ENCODE data around the gene GPR37.

Gene GPR37

GRCh38 chr7:124785994-124786393 is 20.4 kb upstream of the GPR37 start:
- CTCF ChIA-PET, result no interaction called here
- Mint-ChIP-seq H3K9me3 (no peaks in the 10 kb centered on the region), H3K4me3 (no peak overlapping the region), H3K4me1 (no peaks in the 10 kb centered on the region), H3K27me3 (peaks cover 4% of the 10 kb centered on the region), H3K27ac (no peak overlapping the region), H3K36me3 (no peaks in the 10 kb centered on the region)
- DNase-seq, result no peak

DNA sequence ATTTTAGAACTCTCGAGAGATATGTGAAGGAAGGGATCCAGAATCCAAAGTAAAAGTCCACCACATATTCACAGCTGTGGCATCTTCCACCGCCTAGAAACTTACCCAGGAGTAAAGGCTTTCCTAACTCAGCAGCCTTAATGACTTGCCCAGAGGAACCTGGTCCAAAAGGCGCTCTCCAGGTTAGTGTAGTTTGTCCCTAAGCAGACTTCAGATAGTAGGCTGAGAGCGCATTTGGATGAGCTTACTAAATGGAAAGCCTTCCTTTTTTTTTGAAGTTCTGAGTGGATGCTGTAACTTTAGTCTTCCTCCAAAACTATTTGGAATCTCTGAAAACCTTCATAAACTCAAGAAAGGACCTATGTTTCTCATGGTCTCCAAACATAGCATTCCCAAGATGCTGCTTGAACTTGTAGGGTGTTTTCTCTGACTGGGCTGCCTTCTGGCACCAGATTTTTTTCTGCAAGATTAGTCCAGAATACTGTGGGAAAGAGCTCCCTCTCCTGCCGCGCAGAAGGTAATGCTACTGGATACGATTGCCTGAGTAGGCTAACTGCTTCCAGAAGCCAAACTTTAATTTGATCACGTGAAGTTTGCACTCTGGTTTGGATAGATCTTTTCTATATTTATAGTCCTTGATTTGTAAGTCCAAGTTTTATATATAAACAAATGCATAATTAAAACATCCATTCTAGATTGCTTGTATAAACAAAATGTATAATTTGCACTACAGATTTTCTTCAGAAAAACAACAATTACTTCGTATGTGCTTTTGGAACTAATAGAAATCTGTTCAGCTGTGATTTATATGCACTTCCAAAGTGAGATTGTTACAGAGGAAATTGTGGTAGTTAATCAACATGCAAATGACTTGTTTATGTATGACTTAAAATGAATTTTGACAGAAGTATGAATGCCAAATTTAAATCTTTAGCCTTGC is 19.6 kb upstream of the GPR37 start:
- Mint-ChIP-seq H3K4me1 (no peaks in the 10 kb centered on the region), H3K27me3 (no peaks in the 10 kb centered on the region), H3K36me3 (no peaks in the 10 kb centered on the region), H3K27ac (no peak overlapping the region), H3K4me3 (no peak overlapping the region), H3K9me3 (no peaks in the 10 kb centered on the region)
- DNase-seq, result no peak
- CTCF ChIA-PET, result interaction anchor here (0.7 to 1.4 kb wide), 3 partner anchors 17 to 83 kb away, joined by 3 to 6 read pairs (median 4); no protein-coding TSS in a partner anchor

- Mint-ChIP-seq H3K4me1 (no peaks in the 10 kb centered on the region), H3K27ac (no peak overlapping the region), H3K9me3 (no peaks in the 10 kb centered on the region), H3K36me3 (no peaks in the 10 kb centered on the region), H3K27me3 (no peaks in the 10 kb centered on the region), H3K4me3 (no peak overlapping the region)
- CTCF ChIA-PET, result no interaction called here
- no peak for DNase-seq
Observed at GRCh38 chr7:124783271-124783670, 17.7 kb upstream of the GPR37 start.

GRCh38 chr7:124781907-124782734 is 16.5 kb upstream of the GPR37 start:
- Mint-ChIP-seq H3K27ac (no peak overlapping the region), H3K9me3 (no peaks in the 10 kb centered on the region), H3K27me3 (no peaks in the 10 kb centered on the region), H3K4me1 (no peaks in the 10 kb centered on the region), H3K4me3 (no peak overlapping the region), H3K36me3 (no peaks in the 10 kb centered on the region)
- CTCF ChIA-PET, result interaction anchor here (1.0 kb wide), 1 partner anchor 10 kb away, joined by 3 read pairs; no protein-coding TSS in a partner anchor
- DNase-seq, result no peak

DNA sequence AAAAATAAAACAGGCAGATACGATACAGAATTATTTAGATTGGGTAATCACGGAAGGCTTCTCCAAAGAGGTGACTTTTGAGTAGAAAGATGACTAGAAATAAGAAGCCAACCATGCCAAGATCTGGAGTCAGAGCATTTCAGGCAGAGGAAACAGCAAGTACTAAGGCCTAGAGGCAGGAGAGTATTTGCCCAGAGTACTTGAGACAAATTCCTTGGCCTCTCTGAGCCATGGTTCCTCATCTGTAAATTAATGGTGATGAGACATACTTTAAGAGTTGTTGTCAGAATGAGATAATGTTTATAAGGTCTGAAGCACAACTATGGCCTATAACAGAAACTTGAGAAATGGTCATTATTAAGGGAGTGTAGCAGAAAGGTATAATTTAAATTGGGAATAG is 15.8 kb upstream of the GPR37 start:
- H3K4me1 Mint-ChIP-seq, result no peaks in the 10 kb centered on the region
- H3K27me3 Mint-ChIP-seq, result no peaks in the 10 kb centered on the region
- H3K9me3 Mint-ChIP-seq, result no peaks in the 10 kb centered on the region
- H3K27ac Mint-ChIP-seq, result no peak overlapping the region
- no peaks in the 10 kb centered on the region for H3K36me3 Mint-ChIP-seq
- DNase-seq, result no peak
- H3K4me3 Mint-ChIP-seq, result no peak overlapping the region
- CTCF ChIA-PET, result no interaction called here

DNA sequence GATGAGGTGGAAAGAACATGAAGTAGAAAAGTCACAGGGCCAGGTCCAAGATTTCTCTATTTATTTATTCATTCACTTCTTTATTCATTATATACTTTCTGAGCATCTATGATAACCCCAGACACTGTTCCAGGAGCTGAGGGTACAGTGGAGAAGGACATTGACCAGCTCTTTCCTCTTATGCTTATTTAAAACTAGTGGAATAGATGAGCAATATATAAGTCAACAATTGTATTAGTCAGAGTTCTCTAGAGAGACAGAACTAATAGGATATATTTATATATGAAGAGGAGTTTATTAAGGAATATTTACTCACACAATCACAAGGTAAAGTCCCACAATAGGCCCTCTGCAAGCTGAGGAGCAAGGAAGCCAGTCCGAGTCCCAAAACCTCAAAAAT is 15.0 kb upstream of the GPR37 start:
- CTCF ChIA-PET, result no interaction called here
- DNase-seq, result no peak
- H3K9me3 Mint-ChIP-seq, result no peaks in the 10 kb centered on the region

GRCh38 chr7:124780056-124780455 is 14.5 kb upstream of the GPR37 start:
- no peak overlapping the region for H3K4me3 Mint-ChIP-seq

More for the DNA sequence above, 15.0 kb upstream of the GPR37 start:
- no peaks in the 10 kb centered on the region for H3K36me3 Mint-ChIP-seq
- H3K27ac Mint-ChIP-seq, result no peak overlapping the region
- no peaks in the 10 kb centered on the region for H3K4me1 Mint-ChIP-seq
- H3K4me3 Mint-ChIP-seq, result no peak overlapping the region
- no peaks in the 10 kb centered on the region for H3K27me3 Mint-ChIP-seq

GRCh38 chr7:124779620-124780019 is 14.0 kb upstream of the GPR37 start:
- no peak for DNase-seq
- H3K4me1 Mint-ChIP-seq, result no peaks in the 10 kb centered on the region
- H3K9me3 Mint-ChIP-seq, result no peaks in the 10 kb centered on the region
- H3K27ac Mint-ChIP-seq, result no peak overlapping the region
- no peaks in the 10 kb centered on the region for H3K36me3 Mint-ChIP-seq
- H3K27me3 Mint-ChIP-seq, result no peaks in the 10 kb centered on the region
- H3K4me3 Mint-ChIP-seq, result no peak overlapping the region
- CTCF ChIA-PET, result no interaction called here

More at GRCh38 chr7:124780056-124780455, 14.5 kb upstream of the GPR37 start:
- CTCF ChIA-PET, result no interaction called here
- no peak overlapping the region for H3K27ac Mint-ChIP-seq
- no peaks in the 10 kb centered on the region for H3K4me1 Mint-ChIP-seq
- no peaks in the 10 kb centered on the region for H3K9me3 Mint-ChIP-seq
- H3K36me3 Mint-ChIP-seq, result no peaks in the 10 kb centered on the region
- H3K27me3 Mint-ChIP-seq, result no peaks in the 10 kb centered on the region
- no peak for DNase-seq

- CTCF ChIA-PET, result no interaction called here
- DNase-seq, result no peak
- Mint-ChIP-seq H3K36me3 (no peaks in the 10 kb centered on the region), H3K27ac (no peak overlapping the region), H3K27me3 (no peaks in the 10 kb centered on the region), H3K9me3 (no peaks in the 10 kb centered on the region), H3K4me3 (no peak overlapping the region), H3K4me1 (no peaks in the 10 kb centered on the region)
Observed at GRCh38 chr7:124779194-124779593, 13.6 kb upstream of the GPR37 start.

GRCh38 chr7:124777268-124777667 is 11.7 kb upstream of the GPR37 start:
- no peak for DNase-seq
- H3K4me1 Mint-ChIP-seq, result no peaks in the 10 kb centered on the region
- no peak overlapping the region for H3K4me3 Mint-ChIP-seq
- H3K27ac Mint-ChIP-seq, result no peak overlapping the region
- no peaks in the 10 kb centered on the region for H3K36me3 Mint-ChIP-seq
- H3K27me3 Mint-ChIP-seq, result peaks cover 3% of the 10 kb centered on the region
- CTCF ChIA-PET, result no interaction called here
- H3K9me3 Mint-ChIP-seq, result no peaks in the 10 kb centered on the region

DNA sequence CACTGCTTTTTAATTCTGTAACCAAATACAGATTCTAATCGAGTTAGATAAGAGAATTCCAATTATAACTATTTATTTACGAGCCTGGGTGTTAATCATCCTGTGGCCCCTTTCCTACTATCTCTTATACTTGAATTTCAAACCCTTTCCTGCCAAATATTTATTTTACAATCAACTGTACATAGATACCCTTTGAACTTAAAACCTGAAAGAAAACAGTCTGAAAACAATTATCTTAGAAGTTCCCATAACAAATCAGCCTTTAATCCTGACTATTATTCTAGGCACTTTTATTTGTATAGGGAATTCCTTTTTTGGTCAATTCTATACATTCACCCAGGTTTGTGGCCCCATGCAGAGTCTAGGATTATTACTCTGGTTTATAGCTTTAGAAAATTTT is 10.6 kb upstream of the GPR37 start:
- no peaks in the 10 kb centered on the region for H3K9me3 Mint-ChIP-seq
- peaks cover 7% of the 10 kb centered on the region for H3K27me3 Mint-ChIP-seq
- H3K36me3 Mint-ChIP-seq, result no peaks in the 10 kb centered on the region
- CTCF ChIA-PET, result no interaction called here
- H3K27ac Mint-ChIP-seq, result no peak overlapping the region
- H3K4me3 Mint-ChIP-seq, result no peak overlapping the region
- H3K4me1 Mint-ChIP-seq, result no peaks in the 10 kb centered on the region
- DNase-seq, result no peak

- H3K4me1 Mint-ChIP-seq, result no peaks in the 10 kb centered on the region
- H3K9me3 Mint-ChIP-seq, result no peaks in the 10 kb centered on the region
- DNase-seq, result no peak
- CTCF ChIA-PET, result no interaction called here
- no peaks in the 10 kb centered on the region for H3K36me3 Mint-ChIP-seq
- no peak overlapping the region for H3K4me3 Mint-ChIP-seq
- H3K27ac Mint-ChIP-seq, result no peak overlapping the region
- peaks cover 7% of the 10 kb centered on the region for H3K27me3 Mint-ChIP-seq
Observed at GRCh38 chr7:124775422-124775821, 9.8 kb upstream of the GPR37 start.

DNA sequence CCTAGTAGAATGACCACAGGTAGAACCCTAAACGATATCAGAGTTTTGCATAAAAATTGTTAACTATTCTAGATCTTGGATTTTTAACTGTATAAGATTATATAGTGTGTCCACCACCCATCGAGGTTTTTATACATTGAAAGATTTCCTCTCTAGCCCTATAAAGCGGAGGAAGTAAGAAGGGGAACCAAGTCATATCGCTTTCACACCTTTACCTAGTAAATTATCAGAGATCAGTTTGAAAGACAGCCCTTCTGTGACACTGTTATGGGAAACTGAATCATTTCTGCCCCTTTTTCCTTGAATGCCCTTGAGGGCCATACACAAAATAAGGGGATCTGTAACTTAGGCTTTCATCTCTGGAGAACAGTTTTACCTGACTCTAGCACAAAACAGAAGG is 8.3 kb upstream of the GPR37 start:
- peaks cover 7% of the 10 kb centered on the region for H3K27me3 Mint-ChIP-seq
- CTCF ChIA-PET, result no interaction called here
- no peaks in the 10 kb centered on the region for H3K9me3 Mint-ChIP-seq
- H3K4me1 Mint-ChIP-seq, result no peaks in the 10 kb centered on the region
- H3K36me3 Mint-ChIP-seq, result no peaks in the 10 kb centered on the region
- no peak overlapping the region for H3K27ac Mint-ChIP-seq
- no peak overlapping the region for H3K4me3 Mint-ChIP-seq
- no peak for DNase-seq

- Mint-ChIP-seq H3K27ac (no peak overlapping the region), H3K9me3 (no peaks in the 10 kb centered on the region), H3K4me1 (no peaks in the 10 kb centered on the region), H3K27me3 (peaks cover 7% of the 10 kb centered on the region), H3K4me3 (no peak overlapping the region), H3K36me3 (no peaks in the 10 kb centered on the region)
- no peak for DNase-seq
- CTCF ChIA-PET, result no interaction called here
Observed at GRCh38 chr7:124773339-124773738, 7.7 kb upstream of the GPR37 start.

DNA sequence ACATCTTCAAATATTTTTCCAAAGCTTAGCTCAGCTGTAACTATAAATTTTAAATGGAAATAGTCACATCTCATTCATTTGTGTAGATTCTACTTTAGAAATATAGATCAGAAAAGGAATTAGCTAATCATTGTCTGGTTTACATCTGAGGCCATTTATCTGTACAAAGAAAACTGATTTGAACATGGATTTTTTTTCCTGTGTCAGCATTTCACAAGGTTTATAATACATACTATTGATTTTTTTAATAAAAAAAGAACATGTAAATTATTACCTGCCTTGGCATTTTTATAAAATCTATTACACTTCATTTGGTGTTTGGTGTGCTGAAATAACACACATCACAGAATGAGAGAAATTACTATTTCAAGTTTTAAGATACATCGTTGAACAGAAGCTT is 3.5 kb upstream of the GPR37 start:
- Mint-ChIP-seq H3K27me3 (peaks cover 39% of the 10 kb centered on the region), H3K4me1 (peaks cover 10% of the 10 kb centered on the region), H3K4me3 (no peak overlapping the region), H3K36me3 (no peaks in the 10 kb centered on the region), H3K9me3 (no peaks in the 10 kb centered on the region), H3K27ac (no peak overlapping the region)
- no peak for DNase-seq
- CTCF ChIA-PET, result interaction anchor here (2.1 kb wide), 1 partner anchor 15 kb away, joined by 6 read pairs; no protein-coding TSS in a partner anchor

Data from activated naive CD4-positive, alpha-beta T cell treated with anti-CD3 and anti-CD28 coated beads, Interleukin-2, amount 10 ng/mL, durations not matched to agents 7 days and 5 days (primary cell).